ENCODE measurements around the gene MLPH.

- TF ChIP-seq CTCF (IDR thresholded peaks at IDR 0.05) (no peak), POLR2A (IDR thresholded peaks at IDR 0.05) (no peak)
Observed at GRCh38 chr2:237530472-237531433, 43.7 kb downstream of the MLPH start.
